HG03175 (cell line): ENCODE data around the gene DNAH9.

Experiments used
- ATAC-seq: cut with Tn5 transposase; IDR thresholded peaks from one replicate; pipeline ENCODE4 v1.9.1; 2021; ENCODE audit warnings: mild to moderate bottlenecking, moderate library complexity; ENCODE audit not compliant: unreplicated experiment

The DNAH9 gene

GRCh38 chr17:11832401-11833137 is 234.3 kb downstream of the DNAH9 start:
- no peak for ATAC-seq

- ATAC-seq: no peak
Measured at GRCh38 chr17:11836508-11836907, 238.2 kb downstream of the DNAH9 start.

GRCh38 chr17:11840052-11840451 is 241.8 kb downstream of the DNAH9 start:
- ATAC-seq: no peak

- ATAC-seq: no peak
Measured at GRCh38 chr17:11840831-11841230, 242.6 kb downstream of the DNAH9 start.

GRCh38 chr17:11848330-11848729 is 250.1 kb downstream of the DNAH9 start:
- no peak for ATAC-seq

GRCh38 chr17:11852231-11852630 is 254.0 kb downstream of the DNAH9 start:
- ATAC-seq: no peak

GRCh38 chr17:11852912-11853311 is 254.6 kb downstream of the DNAH9 start:
- ATAC-seq: no peak

- ATAC-seq: no peak
Measured at GRCh38 chr17:11853321-11854151, 255.3 kb downstream of the DNAH9 start.

- ATAC-seq: no peak
Measured at GRCh38 chr17:11855306-11855705, 257.0 kb downstream of the DNAH9 start.

GRCh38 chr17:11857006-11857405 is 258.7 kb downstream of the DNAH9 start:
- no peak for ATAC-seq

GRCh38 chr17:11869680-11870394 is 271.6 kb downstream of the DNAH9 start:
- no peak for ATAC-seq

GRCh38 chr17:11871773-11872172 is 273.5 kb downstream of the DNAH9 start:
- no peak for ATAC-seq

GRCh38 chr17:11874756-11875155 is 276.5 kb downstream of the DNAH9 start:
- ATAC-seq: no peak

- ATAC-seq: no peak
Measured at GRCh38 chr17:11880714-11881113, 282.4 kb downstream of the DNAH9 start.

GRCh38 chr17:11882716-11883115 is 284.4 kb downstream of the DNAH9 start:
- ATAC-seq: no peak

GRCh38 chr17:11885051-11885450 is 286.8 kb downstream of the DNAH9 start:
- no peak for ATAC-seq

- no peak for ATAC-seq
Measured at GRCh38 chr17:11889266-11889665, 291.0 kb downstream of the DNAH9 start.

- no peak for ATAC-seq
Measured at GRCh38 chr17:11893862-11894261, 295.6 kb downstream of the DNAH9 start.

GRCh38 chr17:11896199-11896598 is 297.9 kb downstream of the DNAH9 start:
- no peak for ATAC-seq

- ATAC-seq: no peak
Measured at GRCh38 chr17:11898526-11899235, 300.4 kb downstream of the DNAH9 start.

- ATAC-seq: no peak
Measured at GRCh38 chr17:11899537-11899942, 301.3 kb downstream of the DNAH9 start.
